WTC11 (cell line): ENCODE data around the gene GDPD2. TPM values are rescaled to one million over a fixed set of nuclear protein-coding genes. Genes with fewer than 3 reads are reported as not detected.

Source experiments
- ATAC-seq: fragments of 200-7000 bp; cut with Tn5 transposase; 2 replicates; pipeline ENCODE4 v1.10.0; 2021; ENCODE audit warnings: mild to moderate bottlenecking, moderate library complexity
- CTCF ChIA-PET: fragments of 300-600 bp; sonication (Branson Sonifier 250); formaldehyde crosslinking; loops from one replicate; lab custom pipeline; 2021; ENCODE audit warnings: antibody characterized with exemption; lab: Charles Lee
- POLR2A ChIA-PET: fragments of 350-600 bp; sonication (Branson Sonifier 250); formaldehyde crosslinking; loops from one replicate; lab custom pipeline; 2021; ENCODE audit warnings: antibody characterized with exemption; lab: Charles Lee
- DNase-seq: peaks from one replicate; pipeline ENCODE4 v3.0.0; 2021; ENCODE audit warnings: low spot score
- H3K27ac Mint-ChIP-seq: 2 replicates; pipeline ENCODE4 v1.8.0; 2021; ENCODE audit warnings: mixed read lengths
- H3K27me3 Mint-ChIP-seq: 2 replicates; pipeline ENCODE4 v1.8.0; 2021; ENCODE audit warnings: low read depth, mild to moderate bottlenecking, moderate library complexity, mixed read lengths
- H3K36me3 Mint-ChIP-seq: 2 replicates; pipeline ENCODE4 v1.8.0; 2021; ENCODE audit warnings: mixed read lengths
- H3K4me1 Mint-ChIP-seq: 2 replicates; pipeline ENCODE4 v1.8.0; 2022; ENCODE audit warnings: mixed read lengths
- H3K4me3 Mint-ChIP-seq: 2 replicates; pipeline ENCODE4 v1.8.0; 2021; ENCODE audit warnings: mild to moderate bottlenecking, moderate library complexity, mixed read lengths
- H3K9me3 Mint-ChIP-seq: 2 replicates; pipeline ENCODE4 v1.8.0; 2021; ENCODE audit warnings: mixed read lengths
- AR ChIP-seq: fragments of 250-450 bp; sonication (Bioruptor Pico); IDR thresholded peaks from 2 replicates; pipeline ENCODE4 v1.9.0; 2021; ENCODE audit warnings: mild to moderate bottlenecking
- CBFB ChIP-seq: sonication (generic); formaldehyde crosslinking; IDR thresholded peaks from 2 replicates; pipeline ENCODE4 v1.8.1; 2022; ENCODE audit warnings: mild to moderate bottlenecking, low read depth, missing genetic modification reagents
- CREB1 ChIP-seq: sonication (generic); formaldehyde crosslinking; IDR thresholded peaks from 2 replicates; pipeline ENCODE4 v1.8.0; 2023; ENCODE audit warnings: mild to moderate bottlenecking, missing genetic modification reagents
- ERG ChIP-seq: fragments of 250-450 bp; sonication (Bioruptor Pico); IDR thresholded peaks from 2 replicates; pipeline ENCODE4 v1.8.0; 2021; ENCODE audit warnings: mild to moderate bottlenecking
- GABPB1 ChIP-seq: sonication (generic); formaldehyde crosslinking; IDR thresholded peaks from 2 replicates; pipeline ENCODE4 v1.8.1; 2023; ENCODE audit warnings: mild to moderate bottlenecking, missing genetic modification reagents
- GRHL2 ChIP-seq: fragments of 250-450 bp; sonication (Bioruptor Pico); IDR thresholded peaks from 2 replicates; pipeline ENCODE4 v1.8.0; 2022; ENCODE audit warnings: mild to moderate bottlenecking, moderate library complexity; ENCODE audit not compliant: insufficient replicate concordance, severe bottlenecking
- JAZF1 ChIP-seq: fragments of 250-450 bp; sonication (Bioruptor Pico); IDR thresholded peaks from 2 replicates; pipeline ENCODE4 v1.9.0; 2021; ENCODE audit warnings: moderate library complexity, mild to moderate bottlenecking, inconsistent platforms
- JUN ChIP-seq: sonication (generic); formaldehyde crosslinking; IDR thresholded peaks from 2 replicates; pipeline ENCODE4 v1.8.0; 2023; ENCODE audit warnings: mild to moderate bottlenecking, missing genetic modification reagents
- KAT7 ChIP-seq: sonication (generic); formaldehyde crosslinking; IDR thresholded peaks from 2 replicates; pipeline ENCODE4 v1.8.1; 2023; ENCODE audit warnings: missing genetic modification reagents, mild to moderate bottlenecking, borderline replicate concordance
- PREB ChIP-seq: sonication (generic); formaldehyde crosslinking; IDR thresholded peaks from 2 replicates; pipeline ENCODE4 v1.8.1; 2022; ENCODE audit warnings: mild to moderate bottlenecking, missing genetic modification reagents, moderate library complexity, borderline replicate concordance
- TEAD4 ChIP-seq: sonication (generic); formaldehyde crosslinking; IDR thresholded peaks from 2 replicates; pipeline ENCODE4 v1.8.0; 2022; ENCODE audit warnings: mild to moderate bottlenecking, missing genetic modification reagents
- USF2 ChIP-seq: sonication (generic); formaldehyde crosslinking; IDR thresholded peaks from 2 replicates; pipeline ENCODE4 v1.8.1; 2023; ENCODE audit warnings: mild to moderate bottlenecking, missing genetic modification reagents, moderate library complexity
- ZMAT4 ChIP-seq: fragments of 250-450 bp; sonication (Bioruptor Pico); IDR thresholded peaks from 2 replicates; pipeline ENCODE4 v1.9.0; 2021; ENCODE audit warnings: mild to moderate bottlenecking
- ZNF121 ChIP-seq: sonication (generic); formaldehyde crosslinking; IDR thresholded peaks from 2 replicates; pipeline ENCODE4 v1.8.0; 2023; ENCODE audit warnings: missing genetic modification reagents
- ZNF138 ChIP-seq: sonication (generic); formaldehyde crosslinking; conservative IDR thresholded peaks from 2 replicates; pipeline ENCODE4 v1.8.1; 2022; ENCODE audit warnings: mild to moderate bottlenecking, moderate library complexity, missing genetic modification reagents
- ZNF532 ChIP-seq: fragments of 250-450 bp; sonication (Bioruptor Pico); IDR thresholded peaks from 2 replicates; pipeline ENCODE4 v1.9.0; 2021; ENCODE audit warnings: mild to moderate bottlenecking, borderline replicate concordance
- total RNA-seq: library from RNA; stranded (reverse); gene quantifications from 3 replicates; pipeline ENCODE4 v1.2.3, GENCODE V29; 2021

The GDPD2 gene
- total RNA-seq, 1 experiment from 2014 or later, result 7.0 TPM

GRCh38 chrX:70424801-70425200 lies 1.7 kb downstream of the GDPD2 start:
- Mint-ChIP-seq H3K9me3 (no peaks in the 10 kb centered on the region), H3K36me3 (peaks cover 12% of the 10 kb centered on the region), H3K27me3 (no peaks in the 10 kb centered on the region), H3K4me1 (peaks cover 30% of the 10 kb centered on the region), H3K27ac (no peak overlapping the region), H3K4me3 (no peak overlapping the region)
- DNase-seq (no peak), ATAC-seq (no peak)
- CTCF ChIA-PET, result interaction anchor here (0.7 to 3.8 kb wide), 2 partner anchors 10 to 151 kb away, joined by 3 to 94 read pairs; no protein-coding TSS in a partner anchor
- TF ChIP-seq AR (no peak), CREB1 (CRISPR knock-in tag) (no peak), ZNF138 (CRISPR knock-in tag) (no peak), JUN (CRISPR knock-in tag) (no peak), ZNF121 (CRISPR knock-in tag) (no peak), GRHL2 (CRISPR knock-in tag) (no peak), PREB (CRISPR knock-in tag) (no peak), KAT7 (CRISPR knock-in tag) (no peak), CBFB (CRISPR knock-in tag) (no peak), JAZF1 (CRISPR knock-in tag) (no peak), ZNF532 (CRISPR knock-in tag) (no peak), ZMAT4 (CRISPR knock-in tag) (no peak), USF2 (CRISPR knock-in tag) (no peak), ERG (CRISPR knock-in tag) (no peak), TEAD4 (CRISPR knock-in tag) (no peak), GABPB1 (CRISPR knock-in tag) (no peak)
- POLR2A ChIA-PET, result no interaction called here
